Measurements from ENCODE around the gene SNTG2.

GRCh38 chr2:1070601-1071000 lies 120.0 kb downstream of the SNTG2 start:
- TF ChIP-seq SP1 (IDR thresholded peaks at IDR 0.05; ENCODE audit: low read depth, low read length) = no peak
- TF ChIP-seq E2F8 (IDR thresholded peaks at IDR 0.05; ENCODE audit: low read depth, partially characterized antibody) = no peak
- TF ChIP-seq CTCF (IDR thresholded peaks at IDR 0.05 in 2 of 3, conservative IDR thresholded peaks at IDR 0.05 in 1 of 3; ENCODE audit: control insufficient read depth in 2 of 3, extremely low read depth in 1 of 3, insufficient read depth in 1 of 3, low read depth in 3 of 3, low read length in 3 of 3) = no peak
- no peak for TF ChIP-seq EZH2 (IDR thresholded peaks at IDR 0.05; ENCODE audit: borderline replicate concordance, control insufficient read depth, low read depth, low read length)
- TF ChIP-seq EED (IDR thresholded peaks at IDR 0.05; ENCODE audit: low read depth) = no peak
- TF ChIP-seq EP300 (IDR thresholded peaks at IDR 0.05; ENCODE audit: borderline replicate concordance in 1 of 2, control insufficient read depth in 1 of 2, low read depth in 2 of 2, low read length in 2 of 2) = no peak
- no peak for TF ChIP-seq NR2C2 (IDR thresholded peaks at IDR 0.05; ENCODE audit: borderline replicate concordance, control insufficient read depth, insufficient read length, low read depth)
- no peak for TF ChIP-seq RELA (IDR thresholded peaks at IDR 0.05; ENCODE audit: borderline replicate concordance, partially characterized antibody)
- no peak for TF ChIP-seq SKIL (IDR thresholded peaks at IDR 0.05; ENCODE audit: low read depth, poor library complexity, severe bottlenecking)
- no peak for TF ChIP-seq POLR2AphosphoS5 (IDR thresholded peaks at IDR 0.05; ENCODE audit: low read length)
- no peak for TF ChIP-seq CHD4 (IDR thresholded peaks at IDR 0.05)
